NCI-H2107 treated with DMSO at 0.1 percent for 48 hours (cell line): ENCODE results near the gene RAB18.
"Not testable (repeated sequence)": the region's sequence is repeated elsewhere in the genome, so short reads cannot be mapped to it uniquely, and the experiment has no call there.

Experiments
- DNase-seq: peaks from one replicate; lab custom pipeline; 2025; ENCODE audit not compliant: unreplicated experiment; lab: John Stamatoyannopoulos, UW

Gene RAB18

DNA sequence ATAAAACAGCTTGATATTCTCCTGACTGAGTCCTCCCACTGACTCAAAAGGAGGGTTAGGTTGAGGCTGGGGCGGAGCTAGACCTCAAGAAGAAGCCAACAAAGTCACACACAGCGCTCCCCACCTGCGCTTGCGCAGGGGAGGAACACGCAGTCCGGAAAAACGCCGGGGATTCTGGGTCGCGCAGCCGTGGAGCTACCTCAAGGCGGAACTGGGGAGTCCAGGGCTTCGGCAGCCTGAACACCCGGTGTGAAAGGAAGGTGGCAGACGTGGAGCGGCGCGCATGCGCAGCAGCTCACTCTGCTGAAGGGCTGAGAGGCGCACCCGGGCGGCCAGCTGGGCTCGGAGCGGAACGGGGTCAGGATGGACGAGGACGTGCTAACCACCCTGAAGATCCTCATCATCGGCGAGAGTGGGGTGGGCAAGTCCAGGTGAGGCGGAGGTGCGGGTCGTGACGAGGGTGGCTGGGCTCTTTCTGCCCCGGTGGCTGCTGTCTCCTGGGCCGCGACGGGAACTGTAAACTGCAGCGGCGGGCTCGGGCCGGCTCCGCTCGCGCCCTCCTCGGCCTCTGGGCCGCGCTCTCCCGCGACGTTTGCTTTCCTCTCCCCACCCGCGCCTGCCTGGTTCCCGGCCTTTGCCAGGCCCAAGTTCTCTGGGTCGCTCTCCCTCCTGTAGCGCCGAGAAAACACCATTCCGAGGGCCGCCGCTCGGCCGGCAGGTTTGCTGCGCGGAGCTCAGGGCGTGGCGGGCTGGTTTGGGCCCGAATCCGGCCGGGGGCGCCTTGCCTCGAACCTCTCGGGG lies at the start of gene RAB18:
RAB18 (plus strand) TSS at position 298 of the 801 bp plus-strand sequence; CDS start at position 364, 66 bp downstream.
- DNase-seq, result peak; percentile 88

DNA sequence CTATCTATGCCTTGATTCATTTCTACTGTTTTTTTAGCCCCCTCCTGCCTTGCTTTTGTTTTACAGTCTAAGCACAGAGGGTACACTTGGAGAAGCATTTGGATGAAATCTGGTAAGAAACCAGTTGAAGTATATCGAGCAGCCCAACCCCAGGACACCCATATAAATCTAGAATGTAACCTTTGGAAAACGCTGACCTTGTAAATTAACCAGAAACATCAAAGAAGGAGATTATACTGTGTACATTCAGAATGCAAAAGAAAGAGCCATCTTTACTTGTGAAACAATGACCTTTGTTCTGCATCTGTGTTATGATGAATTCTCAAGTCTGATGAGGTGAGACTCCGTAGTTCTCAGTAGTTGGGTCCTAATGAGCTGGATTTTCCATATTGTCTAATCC lies 49.3 kb upstream of the RAB18 start:
- no peak for DNase-seq

DNA sequence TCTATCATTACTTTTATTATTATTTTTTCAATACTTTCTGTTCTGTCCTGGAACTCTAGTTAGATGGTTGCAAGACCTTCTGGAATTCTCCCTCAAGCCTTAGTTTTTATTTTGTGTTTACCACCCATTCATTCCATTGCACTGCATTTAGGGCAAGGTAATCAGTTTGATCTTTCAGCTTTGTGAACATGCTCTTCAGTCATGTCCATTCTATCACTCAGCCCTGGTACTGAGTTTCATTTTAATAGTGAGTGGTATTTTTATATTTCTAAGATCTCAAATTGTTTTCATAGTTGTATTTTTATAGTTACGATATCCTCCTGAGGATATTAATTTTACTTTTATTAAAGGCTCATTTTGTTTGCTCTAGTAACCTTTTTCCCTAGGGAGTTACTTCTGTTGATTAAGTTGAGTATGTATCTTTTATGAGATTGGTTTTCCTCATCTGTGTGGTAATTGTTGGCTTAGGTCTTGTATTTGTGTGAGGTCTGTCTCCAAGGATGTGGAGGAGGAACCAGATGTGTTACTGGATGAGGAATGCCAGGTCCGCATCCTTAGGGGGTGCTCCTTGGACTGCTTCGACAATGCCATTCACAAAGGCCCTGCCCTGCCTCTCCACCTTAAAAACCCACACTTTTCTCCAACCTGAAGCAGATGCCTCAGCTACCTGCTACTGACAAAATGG lies 46.7 kb upstream of the RAB18 start:
- DNase-seq, result no peak

DNA sequence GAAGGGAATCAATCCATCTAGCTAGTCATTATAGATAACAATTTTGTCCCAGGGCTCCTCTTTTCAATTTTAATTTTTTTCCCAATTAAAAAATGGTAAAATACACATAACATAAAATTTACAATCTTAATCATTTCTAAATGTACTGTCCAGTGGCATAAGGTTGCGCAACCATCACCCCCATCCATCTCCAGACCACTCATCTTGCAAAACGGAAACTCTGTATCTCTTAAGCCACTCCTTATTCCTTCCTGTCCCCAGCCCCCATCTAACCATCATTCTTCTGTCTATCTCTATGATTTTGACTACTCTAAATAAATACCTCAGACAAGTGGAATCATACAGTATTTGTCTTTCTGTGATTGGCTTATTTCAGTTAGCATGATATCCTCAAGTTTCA lies 46.1 kb upstream of the RAB18 start:
- DNase-seq, result no peak

DNA sequence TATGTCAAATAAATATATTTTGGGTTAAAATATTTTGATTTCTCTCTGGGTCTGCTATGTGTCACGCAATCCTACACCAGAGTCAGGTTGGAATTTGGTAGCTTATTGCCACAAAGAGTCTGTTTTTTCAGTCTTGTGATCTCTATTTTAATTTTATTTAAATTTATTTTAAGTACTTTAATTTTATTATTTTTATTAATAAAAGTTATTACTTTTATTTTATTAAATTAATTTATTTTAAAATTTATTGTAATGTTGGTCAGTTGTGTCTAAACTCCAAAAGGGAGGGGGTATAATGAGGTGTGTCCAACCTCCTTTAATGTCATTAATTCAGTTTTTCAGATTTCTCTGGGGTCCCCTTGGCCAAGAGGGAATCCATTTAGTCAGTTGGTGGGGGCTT lies 42.8 kb upstream of the RAB18 start:
- no peak for DNase-seq

DNA sequence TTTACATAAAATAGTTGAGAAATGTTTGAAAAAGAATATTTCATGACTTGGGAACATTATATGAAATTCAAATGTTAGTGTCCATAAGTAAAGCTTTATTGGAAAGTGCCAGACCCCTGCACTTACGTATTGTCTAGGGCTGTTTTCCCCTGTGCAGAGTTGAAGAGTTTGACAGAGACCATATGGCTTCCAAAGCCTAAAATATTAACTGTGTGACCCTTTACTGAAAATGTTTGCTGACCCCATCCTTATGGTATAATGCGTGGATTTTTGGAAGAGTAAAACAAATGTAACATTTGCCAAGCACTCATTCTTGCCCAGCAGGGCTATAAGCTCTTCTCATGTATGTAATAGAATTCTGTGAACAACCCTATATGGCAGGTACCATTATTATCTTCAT lies 40.1 kb upstream of the RAB18 start:
- DNase-seq, result no peak

DNA sequence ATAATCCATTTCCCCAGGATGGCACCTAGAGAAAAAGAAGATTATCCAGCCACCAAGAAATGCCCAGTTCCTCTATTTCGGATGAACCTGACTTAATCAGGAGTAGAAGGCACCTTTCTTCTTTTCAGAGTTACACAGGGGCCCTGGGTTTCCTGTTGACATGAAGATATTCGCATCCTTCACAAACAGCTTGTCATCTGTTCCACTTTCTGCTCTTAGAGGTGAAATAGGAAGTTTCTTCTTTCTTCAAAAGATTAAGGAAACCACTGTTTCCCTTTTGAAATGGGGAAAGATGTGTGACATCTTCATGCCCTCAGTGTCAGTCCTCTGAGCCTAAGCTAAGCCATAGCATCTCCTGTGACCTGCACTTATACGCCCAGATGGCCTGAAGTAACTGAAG lies 39.1 kb upstream of the RAB18 start:
- DNase-seq, result no peak

DNA sequence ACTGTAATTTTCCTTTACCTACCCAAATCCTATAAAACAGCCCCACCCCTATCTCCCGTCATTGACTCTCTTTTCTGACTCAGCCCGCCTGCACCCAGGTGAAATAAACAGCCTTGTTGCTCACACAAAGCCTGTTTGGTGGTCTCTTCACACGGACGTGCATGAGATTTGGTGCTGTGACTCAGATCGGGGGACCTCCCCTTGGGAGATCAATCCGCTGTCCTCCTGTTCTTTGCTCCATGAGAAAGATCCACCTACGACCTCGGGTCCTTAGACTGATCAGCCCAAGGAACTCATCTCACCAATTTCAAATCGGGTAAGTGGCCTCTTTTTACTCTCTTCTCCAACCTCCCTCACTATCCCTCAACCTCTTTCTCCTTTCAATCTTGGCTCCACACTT lies 38.5 kb upstream of the RAB18 start:
- DNase-seq, result not testable (repeated sequence)

DNA sequence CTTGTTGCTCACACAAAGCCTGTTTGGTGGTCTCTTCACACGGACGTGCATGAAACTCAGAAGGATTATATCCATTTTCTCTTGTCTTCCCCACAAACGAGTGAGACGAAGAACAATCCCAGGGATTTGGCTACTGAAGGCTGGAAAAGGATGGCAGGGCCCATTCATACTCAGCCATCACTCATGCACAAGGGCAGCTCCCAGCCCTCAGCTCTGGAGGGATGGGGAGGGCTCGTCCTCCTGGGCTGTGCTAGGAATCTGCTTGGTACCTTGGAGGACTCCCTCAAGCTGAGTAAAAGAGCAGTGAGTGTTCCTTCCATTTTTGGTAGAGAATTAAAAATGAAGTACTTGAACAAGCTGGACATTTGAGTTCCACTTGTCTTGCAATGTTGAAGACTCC lies 33.2 kb upstream of the RAB18 start:
- no peak for DNase-seq

DNA sequence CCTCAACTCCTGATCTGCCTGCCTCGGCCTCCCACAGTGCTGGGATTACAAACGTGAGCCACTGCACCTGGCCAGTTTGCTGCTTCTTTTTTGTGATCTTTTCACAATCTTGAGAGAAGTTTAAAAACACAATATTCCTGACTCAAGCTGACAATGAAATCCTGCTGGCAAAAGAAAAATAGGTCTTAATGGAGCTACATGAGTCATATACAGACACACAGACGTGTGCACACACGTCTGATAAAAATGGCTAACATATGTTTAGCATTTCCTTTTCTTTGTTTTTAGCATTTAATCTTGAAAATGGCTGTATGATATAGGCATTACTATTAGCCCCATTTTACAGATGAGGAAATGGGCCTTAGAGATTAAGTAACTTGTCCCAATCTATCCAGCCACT lies 29.4 kb upstream of the RAB18 start:
- DNase-seq, result no peak

DNA sequence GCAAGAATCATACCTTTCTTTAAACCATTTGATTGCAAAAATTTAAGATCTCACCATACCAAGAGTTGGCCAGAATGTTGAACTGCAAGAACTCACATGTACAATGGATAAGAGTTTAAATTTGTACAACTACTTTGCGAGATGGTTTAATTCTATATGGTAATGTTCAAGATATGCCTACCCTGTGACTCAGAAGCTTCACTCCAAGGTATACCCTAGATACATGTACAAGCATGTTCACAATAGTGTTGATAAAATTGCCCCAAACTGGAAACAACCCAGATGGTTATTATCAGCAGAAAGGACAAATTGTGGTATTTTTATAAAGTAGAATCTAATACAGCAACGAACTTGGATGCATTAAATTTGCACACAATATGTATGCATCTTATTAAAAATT lies 25.1 kb upstream of the RAB18 start:
- DNase-seq, result no peak

DNA sequence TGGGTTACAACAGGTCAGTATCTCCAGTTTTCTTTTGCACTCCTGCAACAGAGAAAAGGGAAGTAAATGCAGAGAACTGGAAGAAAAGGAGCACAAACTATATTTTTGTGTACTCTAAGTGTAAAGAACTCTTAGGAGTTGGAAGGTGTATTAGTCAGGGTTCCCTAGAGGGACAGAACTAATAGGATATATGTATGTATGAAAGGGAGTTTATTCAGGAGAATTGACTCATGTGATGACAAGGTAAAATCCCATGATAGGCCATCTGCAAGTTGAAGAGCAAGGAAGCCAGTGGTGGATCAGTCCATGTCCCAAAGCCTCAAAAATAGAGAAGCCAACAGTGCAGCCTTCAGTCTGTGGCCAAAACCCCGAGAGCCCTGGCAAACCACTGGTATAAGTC lies 22.6 kb upstream of the RAB18 start:
- no peak for DNase-seq

DNA sequence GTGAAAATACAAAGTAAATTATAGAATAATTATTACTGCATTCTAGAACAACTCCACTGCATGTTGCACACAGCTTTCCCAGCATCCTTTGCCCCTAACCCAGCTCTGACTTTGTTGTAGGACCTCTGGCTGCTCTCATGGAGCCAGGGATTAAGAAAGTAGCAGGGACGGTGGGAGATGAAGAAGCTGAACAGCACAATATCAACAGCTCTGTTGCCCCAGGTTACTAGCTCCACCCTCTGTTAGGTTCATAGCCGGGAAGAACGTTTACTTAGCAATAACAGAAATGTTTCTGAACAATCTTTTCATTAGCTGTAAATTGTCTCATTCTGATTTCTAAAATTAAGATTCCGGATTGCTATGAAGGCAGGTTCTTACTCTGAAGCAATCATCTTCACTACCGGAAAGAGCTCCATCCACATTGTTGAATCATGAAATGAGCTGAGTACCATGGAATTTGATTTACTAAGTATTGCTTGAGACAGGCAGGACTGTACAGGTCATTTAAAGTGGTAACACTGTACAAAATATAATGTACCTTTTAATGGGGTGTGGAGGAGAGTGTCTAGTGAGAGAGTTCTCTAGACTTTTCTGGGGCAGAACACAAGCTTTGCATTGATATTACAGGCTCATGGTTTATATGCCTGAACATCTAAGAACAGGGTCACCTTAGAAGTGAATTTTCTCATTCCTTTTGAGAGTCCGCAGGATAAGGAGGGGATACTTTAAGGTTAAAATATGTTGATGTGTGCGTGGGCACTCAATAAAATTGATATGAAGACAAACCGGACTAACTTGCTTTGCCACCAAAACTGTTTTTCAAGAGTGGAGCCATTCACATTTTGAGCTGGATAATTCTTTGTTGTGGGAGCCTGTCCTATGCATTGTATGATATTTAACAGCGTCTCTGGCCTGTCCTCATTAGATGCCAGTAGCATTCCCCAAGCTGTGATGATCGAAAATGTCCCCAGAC lies 20.8 kb upstream of the RAB18 start:
- no peak for DNase-seq

DNA sequence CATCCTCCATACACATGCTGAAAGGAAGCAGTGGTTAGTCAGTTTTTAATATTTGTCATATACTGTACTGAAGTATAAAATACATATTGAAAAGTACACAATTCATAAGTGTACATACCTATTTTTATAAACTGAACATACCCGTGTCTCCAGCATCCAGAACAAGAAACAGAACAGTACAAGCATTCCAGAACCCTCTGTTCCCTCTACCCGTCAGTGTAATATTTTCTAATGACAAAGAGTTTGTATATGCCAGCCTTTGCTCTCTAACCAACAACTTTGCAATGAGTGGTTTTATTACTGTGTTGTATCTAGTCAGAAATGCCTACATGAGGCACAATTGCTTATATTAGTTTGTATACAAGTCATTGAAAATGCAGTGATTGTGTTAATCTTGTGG lies 18.7 kb upstream of the RAB18 start:
- no peak for DNase-seq

DNA sequence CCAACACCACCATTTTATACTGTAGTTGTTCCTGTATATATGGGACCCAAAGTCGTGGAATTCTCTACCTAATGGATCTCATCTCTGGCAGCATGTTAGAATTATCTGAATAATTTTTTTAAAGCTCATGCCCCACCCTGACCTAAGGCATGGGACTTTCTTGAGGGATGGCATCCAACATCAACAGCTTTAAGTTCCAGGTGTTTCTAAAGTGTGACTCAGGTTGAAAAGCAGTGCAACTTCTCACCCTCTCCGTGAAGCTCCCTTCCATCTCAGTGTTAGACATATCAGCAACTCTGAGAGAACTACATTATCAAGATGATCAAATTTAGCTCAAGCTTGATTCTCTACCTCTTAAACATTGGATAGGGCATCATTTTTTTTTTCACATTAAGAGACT lies 18.1 kb upstream of the RAB18 start:
- no peak for DNase-seq

DNA sequence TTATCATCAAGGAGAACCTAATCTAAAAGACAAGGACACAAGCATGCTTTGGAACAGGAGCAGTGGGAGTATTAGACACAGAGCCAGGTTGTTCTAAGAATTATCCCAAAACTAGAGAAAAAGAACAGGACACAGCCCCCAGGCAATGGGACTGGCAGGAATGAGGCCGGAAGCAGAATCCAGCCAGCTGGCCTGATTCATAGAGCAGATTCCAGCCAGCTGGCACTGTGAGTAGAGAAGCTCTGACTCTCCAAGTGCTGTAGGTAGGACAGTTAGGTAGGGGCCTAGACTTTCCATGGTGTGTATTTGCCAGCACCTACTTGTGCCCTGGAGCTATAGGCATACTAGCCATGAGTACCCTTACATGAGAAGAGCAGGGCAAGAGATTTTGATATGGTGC lies 13.3 kb upstream of the RAB18 start:
- no peak for DNase-seq

DNA sequence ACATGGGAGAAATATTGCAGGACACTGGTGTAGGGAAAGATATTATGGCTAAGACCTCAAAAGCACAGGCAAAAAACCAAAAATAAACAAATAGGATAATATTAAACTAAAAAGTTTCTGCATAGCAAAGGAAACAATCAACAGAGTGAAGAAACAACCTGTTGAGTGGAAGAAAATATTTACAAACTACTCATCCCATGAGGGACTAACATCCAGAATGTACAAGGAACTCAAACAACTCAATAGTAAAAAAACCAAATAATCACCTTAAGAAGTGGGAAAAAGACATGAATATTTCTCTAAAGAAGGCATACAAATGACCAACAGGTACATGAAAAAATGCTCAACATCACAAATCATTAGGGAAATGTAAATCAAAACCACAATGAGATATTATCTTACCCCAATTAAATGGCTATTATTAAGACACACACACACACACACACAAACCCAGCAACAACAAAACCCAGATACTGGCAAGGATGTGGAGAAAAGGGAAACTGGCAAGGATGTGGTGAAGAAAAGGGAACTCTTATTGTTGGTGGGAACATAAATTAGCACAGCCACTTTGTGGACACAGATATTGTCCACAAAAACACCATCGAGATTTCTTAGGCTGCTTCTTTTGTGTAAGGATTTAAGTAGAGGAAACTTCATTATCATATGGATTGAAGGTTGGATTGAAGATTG lies 9.8 kb upstream of the RAB18 start:
- DNase-seq, result no peak

DNA sequence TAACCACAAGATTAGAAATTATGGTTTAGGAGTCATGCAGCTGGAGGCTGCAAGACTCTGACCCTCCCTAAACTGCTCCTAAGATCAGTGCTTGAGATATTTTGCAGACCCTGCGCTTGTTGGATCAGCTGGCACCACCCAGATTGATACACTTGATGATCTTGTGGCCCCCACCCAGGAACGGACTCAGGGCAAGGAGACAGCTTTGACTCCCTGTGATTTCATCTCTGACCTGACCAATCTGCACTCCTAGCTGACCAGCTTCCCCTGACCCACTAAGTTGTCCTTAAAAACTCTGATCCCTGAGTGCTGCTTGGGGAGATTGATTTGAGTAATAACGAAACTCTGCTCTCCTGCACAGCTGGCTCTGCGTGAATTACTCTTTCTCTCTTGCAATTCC lies 8.0 kb upstream of the RAB18 start:
- no peak for DNase-seq

DNA sequence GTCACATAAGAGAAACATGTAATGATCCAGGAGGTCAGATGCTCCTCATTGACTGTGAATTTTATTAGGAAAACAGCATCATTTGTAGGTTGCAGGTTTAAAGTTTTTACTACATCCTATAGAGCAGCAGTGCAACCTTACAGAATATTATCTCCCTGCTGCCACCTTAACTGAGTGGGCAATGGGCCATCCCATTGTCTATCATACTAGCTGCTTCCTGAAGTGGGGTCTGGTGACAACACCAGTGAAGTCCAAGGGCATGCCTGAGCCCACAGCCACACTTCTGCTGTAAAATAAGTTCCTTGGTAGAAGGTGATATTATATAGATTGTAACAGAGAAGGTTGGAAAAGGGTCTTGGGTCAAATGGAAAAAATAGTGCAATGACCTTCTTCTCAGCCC lies 4.0 kb upstream of the RAB18 start:
- no peak for DNase-seq

DNA sequence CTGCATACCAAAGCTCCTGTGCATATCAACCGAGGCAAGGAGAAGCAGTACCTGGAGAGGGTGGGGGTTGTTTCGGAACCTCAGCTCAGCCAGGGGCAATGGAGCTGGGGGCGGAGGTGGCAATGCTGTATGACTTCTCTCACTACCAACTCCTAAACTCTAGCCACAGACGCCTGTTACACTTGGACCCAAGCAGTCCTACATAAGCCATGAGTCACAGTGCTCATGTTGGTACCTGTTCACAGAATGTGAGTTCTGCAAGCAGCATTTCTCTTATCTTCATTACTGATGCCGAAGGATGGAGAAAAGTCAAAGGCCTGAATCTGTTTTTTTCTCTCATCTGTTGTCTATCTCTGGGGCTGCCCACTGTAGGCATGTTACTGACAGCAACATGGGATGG lies 3.2 kb upstream of the RAB18 start:
- no peak for DNase-seq

DNA sequence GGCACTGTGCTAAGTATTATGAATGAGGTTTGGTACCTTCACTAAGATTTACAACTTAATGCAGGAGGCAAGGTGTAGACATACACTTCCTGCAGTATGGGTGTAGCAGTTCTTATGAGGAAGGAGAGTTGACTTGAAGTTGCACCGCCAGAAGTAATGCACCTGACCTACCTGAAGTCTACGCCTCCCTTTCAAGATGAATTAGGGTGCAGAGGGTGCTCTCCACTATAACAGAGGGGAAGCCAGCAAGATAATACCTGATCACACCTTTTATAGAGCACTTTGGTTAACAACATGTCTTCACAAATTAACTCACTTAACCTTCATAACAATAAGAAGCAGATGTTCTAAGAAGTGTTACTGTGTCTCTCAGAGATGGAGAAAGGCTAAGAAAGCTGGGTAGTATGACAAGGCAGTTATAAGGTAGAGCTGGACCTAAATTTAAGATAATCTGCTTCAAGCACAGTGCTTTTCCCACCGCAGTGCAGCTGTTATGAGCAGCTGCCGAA lies 552 bp upstream of the RAB18 start:
- no peak for DNase-seq
